Coronary artery (tissue), 2 donors: ENCODE data around the gene MS4A15.

Experiments used
- DNase-seq: peaks from one replicate; pipeline ENCODE4 v3.0.0-alpha.2; 2017; ENCODE audit warnings: low spot score
- H3K27ac ChIP-seq, 2 donors: fragments of 200-600 bp; sonication (generic); one replicate each; pipeline ENCODE4 v1.5.1; 2016 to 2019
- H3K4me3 ChIP-seq: fragments of 200-600 bp; sonication (generic); 2 replicates; pipeline ENCODE4 v1.5.1; 2016; ENCODE audit warnings: mild to moderate bottlenecking, moderate library complexity
- TF ChIP-seq, protein P1 (sequence below): fragments of 200-600 bp; sonication (generic); IDR thresholded peaks from one replicate; pipeline ENCODE4 v1.5.1; 2019; ENCODE audit warnings: antibody characterized with exemption

The MS4A15 gene

DNA sequence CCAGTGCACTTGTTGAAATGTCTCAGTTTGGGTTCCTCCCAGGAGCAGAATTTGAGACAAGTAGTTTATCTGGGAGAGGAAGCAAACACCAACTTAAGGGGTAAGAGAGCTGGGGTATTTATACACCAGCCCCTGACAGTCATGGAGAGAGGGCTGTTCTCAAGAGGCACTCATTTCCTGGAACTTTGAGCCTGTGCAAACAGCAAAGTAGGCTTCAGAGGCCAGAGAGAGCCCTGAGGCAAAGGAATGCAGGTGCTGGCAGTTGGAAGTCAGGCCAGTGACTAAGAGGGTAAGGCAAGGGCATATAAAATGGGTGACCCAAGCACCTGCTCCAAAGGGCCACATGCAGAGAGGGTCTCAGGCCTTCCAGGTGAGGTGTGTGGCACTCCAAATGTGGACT is 16.1 kb upstream of the MS4A15 start:
- Histone ChIP-seq H3K4me3 (no peak overlapping the region), H3K27ac (no peak overlapping the region)
- DNase-seq: no peak
- TF ChIP-seq, protein P1, sequence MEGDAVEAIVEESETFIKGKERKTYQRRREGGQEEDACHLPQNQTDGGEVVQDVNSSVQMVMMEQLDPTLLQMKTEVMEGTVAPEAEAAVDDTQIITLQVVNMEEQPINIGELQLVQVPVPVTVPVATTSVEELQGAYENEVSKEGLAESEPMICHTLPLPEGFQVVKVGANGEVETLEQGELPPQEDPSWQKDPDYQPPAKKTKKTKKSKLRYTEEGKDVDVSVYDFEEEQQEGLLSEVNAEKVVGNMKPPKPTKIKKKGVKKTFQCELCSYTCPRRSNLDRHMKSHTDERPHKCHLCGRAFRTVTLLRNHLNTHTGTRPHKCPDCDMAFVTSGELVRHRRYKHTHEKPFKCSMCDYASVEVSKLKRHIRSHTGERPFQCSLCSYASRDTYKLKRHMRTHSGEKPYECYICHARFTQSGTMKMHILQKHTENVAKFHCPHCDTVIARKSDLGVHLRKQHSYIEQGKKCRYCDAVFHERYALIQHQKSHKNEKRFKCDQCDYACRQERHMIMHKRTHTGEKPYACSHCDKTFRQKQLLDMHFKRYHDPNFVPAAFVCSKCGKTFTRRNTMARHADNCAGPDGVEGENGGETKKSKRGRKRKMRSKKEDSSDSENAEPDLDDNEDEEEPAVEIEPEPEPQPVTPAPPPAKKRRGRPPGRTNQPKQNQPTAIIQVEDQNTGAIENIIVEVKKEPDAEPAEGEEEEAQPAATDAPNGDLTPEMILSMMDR: no peak

DNA sequence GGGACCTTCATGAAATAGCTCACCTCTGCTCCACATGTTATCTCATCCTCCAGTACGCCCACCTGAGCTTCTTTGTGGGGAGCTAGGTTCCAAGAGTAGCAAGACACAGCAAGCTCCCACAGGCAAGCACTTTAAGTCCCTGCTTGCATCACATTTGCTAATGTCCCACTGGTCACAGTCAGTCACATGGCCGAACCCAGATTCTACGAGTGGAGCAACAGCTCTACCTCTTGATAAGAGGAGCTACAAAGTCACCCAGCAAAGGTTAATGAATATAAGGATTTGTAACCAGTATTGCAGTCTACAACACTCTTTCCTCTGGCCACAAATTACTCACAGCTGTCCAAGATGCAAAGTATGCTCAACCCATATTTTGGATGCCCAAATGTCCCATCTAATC is 15.2 kb upstream of the MS4A15 start:
- H3K4me3 ChIP-seq: no peak overlapping the region
- no peak overlapping the region for H3K27ac ChIP-seq
- DNase-seq: no peak
- TF ChIP-seq, protein P1: no peak

GRCh38 chr11:60743058-60743457 is 13.6 kb upstream of the MS4A15 start:
- DNase-seq: no peak
- no peak overlapping the region for H3K27ac ChIP-seq
- TF ChIP-seq, protein P1: no peak
- no peak overlapping the region for H3K4me3 ChIP-seq

DNA sequence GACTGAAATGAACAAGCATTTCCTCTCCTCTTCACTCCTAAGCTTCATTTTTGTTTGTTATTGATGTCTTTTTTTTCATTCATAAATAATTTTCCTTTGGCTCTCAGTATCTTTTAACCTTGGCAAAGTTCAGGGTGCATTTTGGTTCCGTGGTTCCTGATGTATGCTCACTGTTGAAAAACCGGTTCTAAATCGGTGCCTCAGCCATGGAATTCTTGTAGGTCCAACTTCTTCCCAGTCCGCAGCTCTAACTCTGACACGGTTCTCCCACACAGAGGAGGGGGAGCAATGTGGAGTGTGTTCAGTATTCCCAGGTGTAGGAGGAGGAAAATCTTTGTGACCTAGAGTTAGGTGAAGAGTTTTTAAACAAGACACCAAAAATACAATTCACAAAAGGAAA is 12.6 kb upstream of the MS4A15 start:
- DNase-seq: no peak
- TF ChIP-seq, protein P1: no peak
- Histone ChIP-seq H3K4me3 (no peak overlapping the region), H3K27ac (no peak overlapping the region)

- DNase-seq: no peak
- TF ChIP-seq, protein P1: no peak
- Histone ChIP-seq H3K4me3 (no peak overlapping the region), H3K27ac (no peak overlapping the region)
Measured at GRCh38 chr11:60747359-60747873, 9.3 kb upstream of the MS4A15 start.

GRCh38 chr11:60748225-60748624 is 8.4 kb upstream of the MS4A15 start:
- no peak for DNase-seq
- Histone ChIP-seq H3K27ac (no peak overlapping the region), H3K4me3 (no peak overlapping the region)
- TF ChIP-seq, protein P1: no peak

- no peak for DNase-seq
- Histone ChIP-seq H3K4me3 (no peak overlapping the region), H3K27ac (no peak overlapping the region)
- TF ChIP-seq, protein P1: no peak
Measured at GRCh38 chr11:60748821-60749220, 7.8 kb upstream of the MS4A15 start.
